ENCODE results near the gene DHCR7. TPM values are rescaled to one million over a fixed set of nuclear protein-coding genes. Genes with fewer than 3 reads are reported as not detected.

The DHCR7 gene
- polyA plus RNA-seq, 1 of the 3 experiments (the other 2 are of a cell fraction) = 21.4 TPM

GRCh38 chr11:71437399-71437798 is 10.8 kb downstream of the DHCR7 start:
- DNase-seq = no peak
- no peaks in the 10 kb centered on the region for H3K27me3 ChIP-seq (ENCODE audit: insufficient read depth)
- H3K36me3 ChIP-seq (replicated peaks in 1 of 2; ENCODE audit: control insufficient read depth in 1 of 2, insufficient read depth in 2 of 2, low read length in 1 of 2) = peaks cover 0 to 25% of the 10 kb centered on the region in 2 experiments
- H3K27ac ChIP-seq (ENCODE audit: low read depth in 2 of 2, low read length in 1 of 2) = no peak overlapping the region
- no peaks in the 10 kb centered on the region; a peak in 1 of 4 replicates for H3K4me1 ChIP-seq (ENCODE audit: control insufficient read depth in 1 of 2, insufficient read depth in 2 of 2, low read depth in 1 of 2, low read length in 1 of 2)
- 68% methylated on average over 3 of the region's 6 CpGs for WGBS (ENCODE audit: low lambda C conversion rate)
- H3K4me2 ChIP-seq = no peak overlapping the region
- ChIA-PET POLR2A (no interaction called here), CTCF (no interaction called here)
- H3K9ac ChIP-seq = no peak overlapping the region
- H3F3A ChIP-seq (replicated peaks; ENCODE audit: insufficient read depth) = no peaks in the 10 kb centered on the region
- no peaks in the 10 kb centered on the region for H3K79me2 ChIP-seq (ENCODE audit: insufficient read depth)
- H3K9me3 ChIP-seq = no peaks in the 10 kb centered on the region
- H2AFZ ChIP-seq (ENCODE audit: low read depth) = no peak overlapping the region
- H3K4me3 ChIP-seq (ENCODE audit: low read depth in 2 of 2, low read length in 1 of 2) = no peak overlapping the region
- no peaks in the 10 kb centered on the region for H4K20me1 ChIP-seq (ENCODE audit: insufficient read depth)
- H3K9me2 ChIP-seq = no peaks in the 10 kb centered on the region
- TF ChIP-seq IRF3 (IDR thresholded peaks at IDR 0.05; ENCODE audit: low read depth, low read length) (no peak), MAX (IDR thresholded peaks at IDR 0.05; ENCODE audit: low read depth) (no peak), MXI1 (IDR thresholded peaks at IDR 0.05; ENCODE audit: low read depth, low read length) (no peak), FOXJ3 (CRISPR knock-in tag; IDR thresholded peaks at IDR 0.05) (no peak), TCF12 (IDR thresholded peaks at IDR 0.05) (no peak), YY1 (IDR thresholded peaks at IDR 0.05; ENCODE audit: low read depth) (no peak), USF1 (IDR thresholded peaks at IDR 0.05; ENCODE audit: borderline replicate concordance, low read depth) (no peak), FOSL2 (IDR thresholded peaks at IDR 0.05; ENCODE audit: borderline replicate concordance, low read depth) (no peak), EP300 (IDR thresholded peaks at IDR 0.05; ENCODE audit: borderline replicate concordance in 1 of 2, low read depth in 1 of 2, low read length in 1 of 2) (no peak)
- TF ChIP-seq, protein P1, sequence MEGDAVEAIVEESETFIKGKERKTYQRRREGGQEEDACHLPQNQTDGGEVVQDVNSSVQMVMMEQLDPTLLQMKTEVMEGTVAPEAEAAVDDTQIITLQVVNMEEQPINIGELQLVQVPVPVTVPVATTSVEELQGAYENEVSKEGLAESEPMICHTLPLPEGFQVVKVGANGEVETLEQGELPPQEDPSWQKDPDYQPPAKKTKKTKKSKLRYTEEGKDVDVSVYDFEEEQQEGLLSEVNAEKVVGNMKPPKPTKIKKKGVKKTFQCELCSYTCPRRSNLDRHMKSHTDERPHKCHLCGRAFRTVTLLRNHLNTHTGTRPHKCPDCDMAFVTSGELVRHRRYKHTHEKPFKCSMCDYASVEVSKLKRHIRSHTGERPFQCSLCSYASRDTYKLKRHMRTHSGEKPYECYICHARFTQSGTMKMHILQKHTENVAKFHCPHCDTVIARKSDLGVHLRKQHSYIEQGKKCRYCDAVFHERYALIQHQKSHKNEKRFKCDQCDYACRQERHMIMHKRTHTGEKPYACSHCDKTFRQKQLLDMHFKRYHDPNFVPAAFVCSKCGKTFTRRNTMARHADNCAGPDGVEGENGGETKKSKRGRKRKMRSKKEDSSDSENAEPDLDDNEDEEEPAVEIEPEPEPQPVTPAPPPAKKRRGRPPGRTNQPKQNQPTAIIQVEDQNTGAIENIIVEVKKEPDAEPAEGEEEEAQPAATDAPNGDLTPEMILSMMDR (IDR thresholded peaks at IDR 0.05) = no peak

DNA sequence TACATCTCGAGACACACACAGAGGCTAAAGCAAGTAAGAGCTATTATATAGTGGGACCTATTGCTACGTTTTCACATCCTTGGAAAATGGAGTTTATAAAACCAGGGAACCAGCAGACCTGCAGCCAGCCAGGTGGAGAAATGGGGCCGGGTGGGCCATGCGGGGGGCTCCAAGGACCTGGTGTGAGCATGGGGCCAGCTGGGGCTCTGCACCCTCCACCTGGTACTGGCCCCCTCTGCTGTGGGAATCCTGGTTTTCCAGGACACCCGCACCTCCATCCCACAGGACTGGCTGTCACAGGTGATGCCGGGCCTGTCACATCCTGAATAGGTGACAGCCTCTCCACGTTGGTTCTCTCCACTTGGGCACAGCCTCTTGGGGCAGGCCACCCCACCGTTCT is 11.3 kb downstream of the DHCR7 start:
- no peaks in the 10 kb centered on the region for H4K20me1 ChIP-seq (ENCODE audit: insufficient read depth)
- CTCF ChIA-PET = no interaction called here
- 93% methylated on average over 8 of the region's 8 CpGs for WGBS (ENCODE audit: low lambda C conversion rate)

More for the DNA sequence above, 11.3 kb downstream of the DHCR7 start:
- no peaks in the 10 kb centered on the region; a peak in 1 of 4 replicates for H3K4me1 ChIP-seq (ENCODE audit: control insufficient read depth in 1 of 2, insufficient read depth in 2 of 2, low read depth in 1 of 2, low read length in 1 of 2)
- no peak overlapping the region for H3K4me3 ChIP-seq (ENCODE audit: low read depth in 2 of 2, low read length in 1 of 2)
- H3K27ac ChIP-seq (ENCODE audit: low read depth in 2 of 2, low read length in 1 of 2) = no peak overlapping the region
- no peak overlapping the region for H3K4me2 ChIP-seq
- no peaks in the 10 kb centered on the region for H3F3A ChIP-seq (replicated peaks; ENCODE audit: insufficient read depth)
- H3K27me3 ChIP-seq (ENCODE audit: insufficient read depth) = no peaks in the 10 kb centered on the region
- H3K9me3 ChIP-seq = no peaks in the 10 kb centered on the region
- DNase-seq = no peak
- TF ChIP-seq EP300 (IDR thresholded peaks at IDR 0.05; ENCODE audit: borderline replicate concordance in 1 of 2, low read depth in 1 of 2, low read length in 1 of 2) = no peak
- TF ChIP-seq ELF1 (IDR thresholded peaks at IDR 0.05) = no peak
- TF ChIP-seq SIN3A (IDR thresholded peaks at IDR 0.05; ENCODE audit: borderline replicate concordance, low read depth, low read length) = no peak
- no peak for TF ChIP-seq FOSL2 (IDR thresholded peaks at IDR 0.05; ENCODE audit: borderline replicate concordance, low read depth)
- no peak for TF ChIP-seq SMC3 (IDR thresholded peaks at IDR 0.05; ENCODE audit: low read depth, low read length)
- TF ChIP-seq, protein P1 (IDR thresholded peaks at IDR 0.05) = no peak
- TF ChIP-seq, protein P2, sequence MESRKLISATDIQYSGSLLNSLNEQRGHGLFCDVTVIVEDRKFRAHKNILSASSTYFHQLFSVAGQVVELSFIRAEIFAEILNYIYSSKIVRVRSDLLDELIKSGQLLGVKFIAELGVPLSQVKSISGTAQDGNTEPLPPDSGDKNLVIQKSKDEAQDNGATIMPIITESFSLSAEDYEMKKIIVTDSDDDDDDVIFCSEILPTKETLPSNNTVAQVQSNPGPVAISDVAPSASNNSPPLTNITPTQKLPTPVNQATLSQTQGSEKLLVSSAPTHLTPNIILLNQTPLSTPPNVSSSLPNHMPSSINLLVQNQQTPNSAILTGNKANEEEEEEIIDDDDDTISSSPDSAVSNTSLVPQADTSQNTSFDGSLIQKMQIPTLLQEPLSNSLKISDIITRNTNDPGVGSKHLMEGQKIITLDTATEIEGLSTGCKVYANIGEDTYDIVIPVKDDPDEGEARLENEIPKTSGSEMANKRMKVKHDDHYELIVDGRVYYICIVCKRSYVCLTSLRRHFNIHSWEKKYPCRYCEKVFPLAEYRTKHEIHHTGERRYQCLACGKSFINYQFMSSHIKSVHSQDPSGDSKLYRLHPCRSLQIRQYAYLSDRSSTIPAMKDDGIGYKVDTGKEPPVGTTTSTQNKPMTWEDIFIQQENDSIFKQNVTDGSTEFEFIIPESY (IDR thresholded peaks at IDR 0.05; ENCODE audit: borderline replicate concordance, low read depth) = no peak
- no peak for TF ChIP-seq RAD21 (IDR thresholded peaks at IDR 0.05; ENCODE audit: low read length)
- H3K36me3 ChIP-seq (replicated peaks in 1 of 2; ENCODE audit: control insufficient read depth in 1 of 2, insufficient read depth in 2 of 2, low read length in 1 of 2) = peaks cover 0 to 25% of the 10 kb centered on the region in 2 experiments
- POLR2A ChIA-PET = no interaction called here
- H3K9ac ChIP-seq = no peak overlapping the region
- no peak overlapping the region for H2AFZ ChIP-seq (ENCODE audit: low read depth)
- H3K79me2 ChIP-seq (ENCODE audit: insufficient read depth) = no peaks in the 10 kb centered on the region
- H3K9me2 ChIP-seq = no peaks in the 10 kb centered on the region
